ENCODE measurements around the gene RIPOR3. TPM values are rescaled to one million over a fixed set of nuclear protein-coding genes. Genes with fewer than 3 reads are reported as not detected.
"Not testable (repeated sequence)": the region's sequence is repeated elsewhere in the genome, so short reads cannot be mapped to it uniquely, and the experiment has no call there.

The RIPOR3 gene
- total and polyA plus RNA-seq, 4 donors, result 4.3 to 9.9 (median 7.7) TPM

- Histone ChIP-seq H3K4me1 (ENCODE audit: control insufficient read depth in 5 of 5, insufficient read depth in 5 of 5, low read length in 5 of 5) (peaks cover 12 to 23% (median 16%) of the 10 kb centered on the region in 5 donors), H3K4me3 (no peak overlapping the region), H3K27me3 (ENCODE audit: control insufficient read depth in 3 of 3, insufficient read depth in 3 of 3, low read length in 2 of 3) (no peaks in the 10 kb centered on the region), H3K27ac (ENCODE audit: low read depth in 1 of 2, low read length in 1 of 2) (peak overlapping the region in 1 of 2 donors; percentile 6), H3K9ac (ENCODE audit: insufficient read depth in 1 of 2, low read length in 2 of 2) (no peak overlapping the region), H3K9me3 (ENCODE audit: control insufficient read depth in 4 of 4, insufficient read depth in 3 of 4, low read length in 3 of 4) (peaks cover 0 to 2% (median 0%) of the 10 kb centered on the region in 4 donors), H3K36me3 (ENCODE audit: control insufficient read depth in 4 of 4, insufficient read depth in 4 of 4, low read length in 4 of 4) (peaks cover 10 to 35% (median 20%) of the 10 kb centered on the region in 4 donors)
- no peak for ATAC-seq (ENCODE audit: insufficient read depth, low FRiP score)
- no peak for TF ChIP-seq CTCF (IDR thresholded peaks at IDR 0.05; ENCODE audit: control extremely low read depth, extremely low read depth)
- 79 to 92% methylated on average over 2 of the region's 2 CpGs for WGBS, 2 donors
- no peak for DNase-seq
Observed at GRCh38 chr20:50571466-50571865, 119.9 kb downstream of the RIPOR3 start.

GRCh38 chr20:50569864-50570836 is 121.2 kb downstream of the RIPOR3 start:
- H3K27me3 ChIP-seq (ENCODE audit: control insufficient read depth in 3 of 3, insufficient read depth in 3 of 3, low read length in 2 of 3), result no peaks in the 10 kb centered on the region
- 68 to 78% methylated on average over 14 of the region's 14 CpGs for WGBS, 2 donors
- H3K36me3 ChIP-seq (ENCODE audit: control insufficient read depth in 4 of 4, insufficient read depth in 4 of 4, low read length in 4 of 4), result peaks cover 9 to 40% (median 18%) of the 10 kb centered on the region in 4 donors
- ATAC-seq (ENCODE audit: insufficient read depth, low FRiP score) (no peak), DNase-seq (peak in 1 of 3 donors; percentile 29)
- H3K27ac ChIP-seq (ENCODE audit: low read depth in 1 of 2, low read length in 1 of 2), result peak overlapping the region in 1 of 2 donors; percentile 57
- TF ChIP-seq CTCF (IDR thresholded peaks at IDR 0.05; ENCODE audit: control extremely low read depth, extremely low read depth), result no peak
- peaks cover 0 to 2% (median 0%) of the 10 kb centered on the region in 4 donors for H3K9me3 ChIP-seq (ENCODE audit: control insufficient read depth in 4 of 4, insufficient read depth in 3 of 4, low read length in 3 of 4)
- no peak overlapping the region for H3K4me3 ChIP-seq
- peaks cover 12 to 21% (median 16%) of the 10 kb centered on the region in 5 donors for H3K4me1 ChIP-seq (ENCODE audit: control insufficient read depth in 5 of 5, insufficient read depth in 5 of 5, low read length in 5 of 5)
- no peak overlapping the region for H3K9ac ChIP-seq (ENCODE audit: insufficient read depth in 1 of 2, low read length in 2 of 2)

DNA sequence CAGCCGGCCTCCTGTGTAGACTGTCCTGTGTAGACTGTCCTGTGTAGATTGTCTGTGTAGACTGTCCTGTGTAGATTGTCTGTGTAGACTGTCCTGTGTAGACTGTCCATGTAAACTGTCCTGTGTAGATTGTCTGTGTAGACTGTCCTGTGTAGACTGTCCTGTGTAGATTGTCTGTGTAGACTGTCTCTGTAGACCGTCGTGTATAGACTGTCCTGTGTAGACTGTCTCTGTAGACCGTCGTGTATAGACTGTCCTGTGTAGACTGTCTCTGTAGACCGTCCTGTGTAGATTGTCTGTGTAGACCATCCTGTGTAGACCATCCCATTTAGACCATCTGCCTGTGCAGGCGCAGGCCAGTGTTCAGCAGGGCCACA is 121.9 kb downstream of the RIPOR3 start:
- WGBS, 2 donors, result 97 to 98% methylated on average over 7 of the region's 7 CpGs
- Histone ChIP-seq H3K36me3 (ENCODE audit: control insufficient read depth in 4 of 4, insufficient read depth in 4 of 4, low read length in 4 of 4) (peaks cover 5 to 36% (median 16%) of the 10 kb centered on the region in 4 donors), H3K27ac (ENCODE audit: low read depth in 1 of 2, low read length in 1 of 2) (peak overlapping the region in 1 of 2 donors; percentile 57), H3K4me1 (ENCODE audit: control insufficient read depth in 5 of 5, insufficient read depth in 5 of 5, low read length in 5 of 5) (peaks cover 12 to 27% (median 16%) of the 10 kb centered on the region in 5 donors)
- H3K27me3 ChIP-seq (ENCODE audit: control insufficient read depth in 3 of 3, insufficient read depth in 3 of 3, low read length in 2 of 3); H3K4me3 ChIP-seq; DNase-seq; ATAC-seq (ENCODE audit: insufficient read depth, low FRiP score); H3K9ac ChIP-seq (ENCODE audit: insufficient read depth in 1 of 2, low read length in 2 of 2); H3K9me3 ChIP-seq (ENCODE audit: control insufficient read depth in 4 of 4, insufficient read depth in 3 of 4, low read length in 3 of 4): not testable (repeated sequence)

DNA sequence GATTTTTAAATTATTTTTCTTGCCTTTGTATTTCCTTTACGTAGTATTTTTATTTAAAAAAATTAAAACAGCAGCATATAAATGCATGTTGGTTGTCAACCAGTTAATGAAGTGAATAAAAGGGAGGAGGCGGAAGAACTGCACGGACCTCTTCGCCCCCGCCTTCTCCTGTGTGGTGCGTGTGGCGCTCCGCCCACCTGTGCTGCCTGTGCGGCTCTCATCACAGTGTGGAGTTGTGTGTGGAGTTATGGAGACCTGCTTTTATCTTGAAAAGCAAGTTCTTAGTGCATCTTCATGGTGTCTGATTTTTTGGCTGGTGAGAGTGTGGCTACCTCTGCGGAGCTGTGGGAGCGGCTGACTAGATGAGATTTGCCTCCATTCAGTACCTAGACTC is 122.8 kb downstream of the RIPOR3 start:
- Histone ChIP-seq H3K4me3 (no peak overlapping the region), H3K9ac (ENCODE audit: insufficient read depth in 1 of 2, low read length in 2 of 2) (no peak overlapping the region), H3K9me3 (ENCODE audit: control insufficient read depth in 4 of 4, insufficient read depth in 3 of 4, low read length in 3 of 4) (peaks cover 0 to 2% (median 0%) of the 10 kb centered on the region in 4 donors), H3K27ac (ENCODE audit: low read depth in 1 of 2, low read length in 1 of 2) (no peak overlapping the region), H3K4me1 (ENCODE audit: control insufficient read depth in 5 of 5, insufficient read depth in 5 of 5, low read length in 5 of 5) (peaks cover 12 to 27% (median 16%) of the 10 kb centered on the region in 5 donors), H3K36me3 (ENCODE audit: control insufficient read depth in 4 of 4, insufficient read depth in 4 of 4, low read length in 4 of 4) (peaks cover 3 to 32% (median 13%) of the 10 kb centered on the region in 4 donors), H3K27me3 (ENCODE audit: control insufficient read depth in 3 of 3, insufficient read depth in 3 of 3, low read length in 2 of 3) (no peaks in the 10 kb centered on the region)
- WGBS, 2 donors, result 85 to 87% methylated on average over 11 of the region's 11 CpGs
- no peak for TF ChIP-seq CTCF (IDR thresholded peaks at IDR 0.05; ENCODE audit: control extremely low read depth, extremely low read depth)
- DNase-seq (no peak), ATAC-seq (ENCODE audit: insufficient read depth, low FRiP score) (no peak)

All from lung (tissue), 12 donors.